Liver (tissue), 3 donors: ENCODE results near the gene F12.

Experiments used
- FOXA1 ChIP-seq: IDR thresholded peaks from 2 replicates; pipeline ENCODE4 v1.6.1; 2016; ENCODE audit warnings: antibody characterized with exemption
- JUND ChIP-seq, 2 donors: IDR thresholded peaks; 2 replicates each; pipeline ENCODE4 v1.6.1; 2016; ENCODE audit warnings: antibody characterized with exemption in 2 of 2
- NR2F2 ChIP-seq: IDR thresholded peaks from 2 replicates; pipeline ENCODE4 v1.6.1; 2016; ENCODE audit warnings: antibody characterized with exemption
- RAD21 ChIP-seq, 2 donors: IDR thresholded peaks; 2 replicates each; pipeline ENCODE4 v1.6.1; 2016; ENCODE audit warnings: antibody characterized with exemption in 2 of 2, mild to moderate bottlenecking in 2 of 2
- SP1 ChIP-seq: IDR thresholded peaks from 2 replicates; pipeline ENCODE4 v1.6.1; 2018; ENCODE audit warnings: antibody characterized with exemption, mild to moderate bottlenecking
- TAF1 ChIP-seq: conservative IDR thresholded peaks from 2 replicates; pipeline ENCODE4 v1.6.1; 2016; ENCODE audit warnings: antibody characterized with exemption, mild to moderate bottlenecking
- YY1 ChIP-seq: IDR thresholded peaks from 2 replicates; pipeline ENCODE4 v1.6.1; 2016; ENCODE audit warnings: antibody characterized with exemption, mild to moderate bottlenecking
- TF ChIP-seq, protein P1 (sequence below): fragments of 150-350 bp; IDR thresholded peaks from 2 replicates; pipeline ENCODE4 v1.5.1; 2017; ENCODE audit warnings: improper control_type of control experiment, low read depth, low read length; ENCODE audit not compliant: missing input control
- TF ChIP-seq, protein P2 (sequence below): IDR thresholded peaks from 2 replicates; pipeline ENCODE4 v1.6.1; 2016; ENCODE audit warnings: antibody characterized with exemption
- TF ChIP-seq, protein P3 (sequence below): IDR thresholded peaks from 2 replicates; pipeline ENCODE4 v1.6.1; 2016; ENCODE audit warnings: antibody characterized with exemption, mild to moderate bottlenecking
- donor health status: healthy.
- donor health status: healthy.

DNA sequence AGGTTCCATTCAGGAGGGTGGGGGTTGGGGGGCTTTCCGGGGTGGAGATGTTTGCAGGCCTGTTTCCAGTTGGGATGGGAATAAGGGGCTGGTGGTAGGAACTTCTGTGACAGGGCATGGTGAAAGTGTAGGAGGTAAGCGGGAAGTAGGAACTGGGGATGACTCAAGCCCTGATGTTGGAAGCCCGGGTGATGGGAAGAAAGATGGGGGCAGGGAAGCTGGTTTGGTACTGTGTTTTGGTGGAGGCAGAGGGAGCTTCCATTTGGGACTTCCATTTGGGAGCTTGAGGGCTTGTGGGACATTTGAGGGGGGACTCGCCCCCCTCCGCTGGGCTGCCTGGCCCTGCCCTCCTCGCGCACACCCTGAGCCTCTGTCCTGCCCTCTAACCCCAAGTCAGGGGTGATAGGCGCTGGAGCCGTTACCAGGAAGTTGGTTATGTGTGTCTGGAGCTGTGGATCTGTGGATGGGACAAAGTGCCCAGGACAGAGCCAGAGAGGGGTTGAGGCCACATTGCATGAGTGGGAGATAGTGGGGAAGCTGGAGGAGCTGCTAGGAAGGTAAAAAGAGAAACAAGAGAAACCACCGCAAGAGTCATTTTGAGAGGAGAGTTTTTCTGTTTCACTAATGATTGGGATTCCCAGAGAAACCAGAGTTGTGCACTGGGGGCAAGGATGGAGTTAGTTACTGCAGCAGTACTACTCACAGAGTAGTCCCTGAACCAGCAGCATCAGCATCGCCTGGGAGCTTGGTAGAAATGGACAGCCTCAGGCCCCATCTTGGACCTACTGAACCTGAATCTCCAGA lies 45.0 kb downstream of the F12 start:
- TF ChIP-seq JUND (IDR thresholded peaks at IDR 0.05) (no peak), YY1 (no peak), FOXA1 (no peak), SP1 (no peak), TAF1 (no peak), NR2F2 (no peak), RAD21 (IDR thresholded peaks at IDR 0.05) (no peak)
- TF ChIP-seq, protein P1, sequence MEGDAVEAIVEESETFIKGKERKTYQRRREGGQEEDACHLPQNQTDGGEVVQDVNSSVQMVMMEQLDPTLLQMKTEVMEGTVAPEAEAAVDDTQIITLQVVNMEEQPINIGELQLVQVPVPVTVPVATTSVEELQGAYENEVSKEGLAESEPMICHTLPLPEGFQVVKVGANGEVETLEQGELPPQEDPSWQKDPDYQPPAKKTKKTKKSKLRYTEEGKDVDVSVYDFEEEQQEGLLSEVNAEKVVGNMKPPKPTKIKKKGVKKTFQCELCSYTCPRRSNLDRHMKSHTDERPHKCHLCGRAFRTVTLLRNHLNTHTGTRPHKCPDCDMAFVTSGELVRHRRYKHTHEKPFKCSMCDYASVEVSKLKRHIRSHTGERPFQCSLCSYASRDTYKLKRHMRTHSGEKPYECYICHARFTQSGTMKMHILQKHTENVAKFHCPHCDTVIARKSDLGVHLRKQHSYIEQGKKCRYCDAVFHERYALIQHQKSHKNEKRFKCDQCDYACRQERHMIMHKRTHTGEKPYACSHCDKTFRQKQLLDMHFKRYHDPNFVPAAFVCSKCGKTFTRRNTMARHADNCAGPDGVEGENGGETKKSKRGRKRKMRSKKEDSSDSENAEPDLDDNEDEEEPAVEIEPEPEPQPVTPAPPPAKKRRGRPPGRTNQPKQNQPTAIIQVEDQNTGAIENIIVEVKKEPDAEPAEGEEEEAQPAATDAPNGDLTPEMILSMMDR: no peak
- TF ChIP-seq, protein P2, sequence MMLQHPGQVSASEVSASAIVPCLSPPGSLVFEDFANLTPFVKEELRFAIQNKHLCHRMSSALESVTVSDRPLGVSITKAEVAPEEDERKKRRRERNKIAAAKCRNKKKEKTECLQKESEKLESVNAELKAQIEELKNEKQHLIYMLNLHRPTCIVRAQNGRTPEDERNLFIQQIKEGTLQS: no peak
- TF ChIP-seq, protein P3, sequence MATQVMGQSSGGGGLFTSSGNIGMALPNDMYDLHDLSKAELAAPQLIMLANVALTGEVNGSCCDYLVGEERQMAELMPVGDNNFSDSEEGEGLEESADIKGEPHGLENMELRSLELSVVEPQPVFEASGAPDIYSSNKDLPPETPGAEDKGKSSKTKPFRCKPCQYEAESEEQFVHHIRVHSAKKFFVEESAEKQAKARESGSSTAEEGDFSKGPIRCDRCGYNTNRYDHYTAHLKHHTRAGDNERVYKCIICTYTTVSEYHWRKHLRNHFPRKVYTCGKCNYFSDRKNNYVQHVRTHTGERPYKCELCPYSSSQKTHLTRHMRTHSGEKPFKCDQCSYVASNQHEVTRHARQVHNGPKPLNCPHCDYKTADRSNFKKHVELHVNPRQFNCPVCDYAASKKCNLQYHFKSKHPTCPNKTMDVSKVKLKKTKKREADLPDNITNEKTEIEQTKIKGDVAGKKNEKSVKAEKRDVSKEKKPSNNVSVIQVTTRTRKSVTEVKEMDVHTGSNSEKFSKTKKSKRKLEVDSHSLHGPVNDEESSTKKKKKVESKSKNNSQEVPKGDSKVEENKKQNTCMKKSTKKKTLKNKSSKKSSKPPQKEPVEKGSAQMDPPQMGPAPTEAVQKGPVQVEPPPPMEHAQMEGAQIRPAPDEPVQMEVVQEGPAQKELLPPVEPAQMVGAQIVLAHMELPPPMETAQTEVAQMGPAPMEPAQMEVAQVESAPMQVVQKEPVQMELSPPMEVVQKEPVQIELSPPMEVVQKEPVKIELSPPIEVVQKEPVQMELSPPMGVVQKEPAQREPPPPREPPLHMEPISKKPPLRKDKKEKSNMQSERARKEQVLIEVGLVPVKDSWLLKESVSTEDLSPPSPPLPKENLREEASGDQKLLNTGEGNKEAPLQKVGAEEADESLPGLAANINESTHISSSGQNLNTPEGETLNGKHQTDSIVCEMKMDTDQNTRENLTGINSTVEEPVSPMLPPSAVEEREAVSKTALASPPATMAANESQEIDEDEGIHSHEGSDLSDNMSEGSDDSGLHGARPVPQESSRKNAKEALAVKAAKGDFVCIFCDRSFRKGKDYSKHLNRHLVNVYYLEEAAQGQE: no peak
